ENCODE data around the gene AUH.
"Not testable (repeated sequence)": the region's sequence is repeated elsewhere in the genome, so short reads cannot be mapped to it uniquely, and the experiment has no call there.

The AUH gene

GRCh38 chr9:91202736-91203283 lies 158.9 kb downstream of the AUH start:
- DNase-seq, result no peak

GRCh38 chr9:91200692-91201336 lies 160.9 kb downstream of the AUH start:
- DNase-seq, result no peak

GRCh38 chr9:91199739-91200497 lies 161.8 kb downstream of the AUH start:
- DNase-seq, result no peak

- not testable (repeated sequence) for DNase-seq
Observed at GRCh38 chr9:91198881-91199280, 162.8 kb downstream of the AUH start.

- no peak for DNase-seq
Observed at GRCh38 chr9:91198405-91198804, 163.3 kb downstream of the AUH start.

- peak; percentile 60 for DNase-seq
Observed at GRCh38 chr9:91197232-91198181, 164.2 kb downstream of the AUH start.

- no peak for DNase-seq
Observed at GRCh38 chr9:91196103-91196950, 165.4 kb downstream of the AUH start.

- no peak for DNase-seq
Observed at GRCh38 chr9:91195372-91196012, 166.2 kb downstream of the AUH start.

GRCh38 chr9:91193658-91194391 lies 167.9 kb downstream of the AUH start:
- DNase-seq, result no peak

- DNase-seq, result peak; percentile 36
Observed at GRCh38 chr9:91193087-91193657, 168.5 kb downstream of the AUH start.

GRCh38 chr9:91192381-91193086 lies 169.2 kb downstream of the AUH start:
- no peak for DNase-seq

GRCh38 chr9:91191411-91192380 lies 170.0 kb downstream of the AUH start:
- no peak for DNase-seq

GRCh38 chr9:91190062-91190461 lies 171.7 kb downstream of the AUH start:
- DNase-seq, result no peak

GRCh38 chr9:91188719-91189590 lies 172.8 kb downstream of the AUH start:
- DNase-seq, result no peak

- no peak for DNase-seq
Observed at GRCh38 chr9:91187965-91188344, 173.8 kb downstream of the AUH start.

GRCh38 chr9:91187311-91187964 lies 174.3 kb downstream of the AUH start:
- no peak for DNase-seq

GRCh38 chr9:91186632-91187108 lies 175.0 kb downstream of the AUH start:
- no peak for DNase-seq
